Ramos (cell line): Measurements from ENCODE around the gene KCNJ6.

ENCODE experiments used
- in situ Hi-C: fragments of 300-500 bp; cut with MboI; formaldehyde crosslinking; loops from one replicate; pipeline ENCODE4 v1.14.3; 2022; ENCODE audit warnings: low sequenced_read_pairs; ENCODE audit not compliant: unreplicated experiment

Gene KCNJ6

DNA sequence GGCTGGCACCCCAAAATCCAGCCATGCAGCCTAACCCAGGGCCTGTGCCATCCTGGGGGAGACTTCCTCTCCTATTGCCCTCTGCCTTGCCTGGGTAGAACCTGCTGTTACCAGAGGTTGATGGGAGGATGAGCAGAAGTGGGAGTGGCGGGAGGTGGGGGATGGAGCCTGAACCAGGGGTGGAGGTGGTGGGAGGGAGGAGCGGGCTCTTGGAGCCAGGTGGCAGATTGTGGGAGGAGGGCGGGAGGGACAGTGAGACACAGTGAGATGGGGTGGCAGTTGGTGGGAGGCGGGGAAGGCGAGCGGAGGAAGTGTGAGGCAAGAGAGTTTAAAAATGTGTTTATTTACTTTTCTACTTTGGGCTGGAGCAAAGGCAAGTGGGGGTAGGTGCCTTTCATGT is 87.3 kb downstream of the KCNJ6 start:
- in situ Hi-C loops, result no loop called here

DNA sequence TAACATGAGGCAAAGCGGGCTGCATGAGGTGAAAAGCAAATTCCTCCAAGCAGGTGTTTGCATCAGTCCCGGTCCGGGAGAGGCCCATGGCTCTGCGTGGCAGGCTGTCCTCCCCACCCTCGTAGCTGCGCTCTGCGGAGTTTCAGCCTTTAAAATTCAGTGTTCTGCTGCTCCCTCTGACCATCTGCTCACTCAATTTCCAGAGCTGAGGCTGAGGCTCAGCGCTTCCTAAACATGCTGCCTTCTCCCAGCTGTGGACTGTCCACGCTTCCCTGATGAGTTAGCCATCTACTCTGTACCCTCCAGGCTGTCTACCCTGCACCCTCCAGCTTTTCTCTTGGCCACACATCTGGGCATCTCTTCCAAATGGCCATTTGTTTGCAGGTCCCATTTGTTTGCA is 87.7 kb downstream of the KCNJ6 start:
- in situ Hi-C loops, result no loop called here

GRCh38 chr21:37827913-37828312 is 88.3 kb downstream of the KCNJ6 start:
- in situ Hi-C loops, result no loop called here

GRCh38 chr21:37821786-37822450 is 94.3 kb downstream of the KCNJ6 start:
- in situ Hi-C loops, result no loop called here

DNA sequence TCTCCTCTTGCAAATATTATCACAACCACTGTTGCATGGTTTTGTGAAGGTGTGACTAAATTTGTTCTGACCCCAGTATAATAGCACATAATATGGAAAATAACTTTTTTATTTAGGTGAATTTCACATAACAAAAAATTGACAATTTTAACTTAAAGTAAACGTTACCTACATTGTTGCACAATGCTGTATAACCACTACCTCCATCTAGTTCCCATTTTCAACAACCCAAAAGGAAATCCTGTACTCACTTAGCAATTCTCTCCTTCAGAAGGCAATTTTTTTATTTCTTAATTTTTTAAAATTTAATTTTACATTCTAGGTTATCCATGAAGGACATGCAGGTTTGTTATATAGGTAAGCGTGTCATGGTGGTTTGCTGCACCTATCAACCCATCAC is 95.2 kb downstream of the KCNJ6 start:
- in situ Hi-C loops, result no loop called here

DNA sequence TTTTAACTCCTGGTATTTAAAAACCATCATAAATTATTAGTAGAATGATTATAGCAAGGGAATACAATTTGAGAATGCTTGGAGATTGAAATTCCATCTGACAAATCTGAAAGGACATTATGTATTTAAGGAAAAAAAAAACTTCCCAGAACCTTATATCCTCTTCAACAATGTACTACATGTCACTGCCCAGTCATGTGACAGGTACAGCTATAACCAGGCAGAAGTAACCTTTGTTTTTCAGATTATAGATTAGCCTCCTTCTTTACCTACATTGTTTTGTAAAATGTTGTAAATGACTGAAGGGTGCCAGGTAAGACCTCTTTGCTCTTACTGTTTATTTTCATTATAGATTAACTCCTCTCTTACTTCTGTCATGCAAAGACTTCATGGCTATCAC is 96.9 kb downstream of the KCNJ6 start:
- in situ Hi-C loops, result no loop called here

DNA sequence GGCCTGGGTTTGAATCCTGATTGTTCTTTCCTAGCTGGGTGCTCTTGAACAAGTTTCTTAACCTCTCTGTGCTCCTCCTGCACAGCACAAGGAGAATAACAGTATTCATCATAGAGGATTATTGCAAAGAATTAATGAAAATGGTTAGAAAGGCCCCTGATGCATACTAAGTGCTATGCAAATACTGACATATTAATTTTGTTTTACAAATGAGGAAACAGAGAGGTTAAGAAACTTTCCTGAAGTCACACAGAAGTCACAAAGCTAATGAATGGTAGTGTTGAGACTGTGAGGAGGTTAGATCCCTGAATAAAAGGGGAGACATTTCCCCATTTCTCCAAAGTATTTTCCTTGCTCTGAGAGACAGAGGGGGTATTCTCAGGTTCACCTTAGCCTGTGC is 99.0 kb downstream of the KCNJ6 start:
- in situ Hi-C loops, result no loop called here

- in situ Hi-C loops, result no loop called here
Observed at GRCh38 chr21:37815893-37816292, 100.4 kb downstream of the KCNJ6 start.

GRCh38 chr21:37811711-37812110 is 104.5 kb downstream of the KCNJ6 start:
- in situ Hi-C loops, result no loop called here

GRCh38 chr21:37808261-37808660 is 108.0 kb downstream of the KCNJ6 start:
- in situ Hi-C loops, result no loop called here

DNA sequence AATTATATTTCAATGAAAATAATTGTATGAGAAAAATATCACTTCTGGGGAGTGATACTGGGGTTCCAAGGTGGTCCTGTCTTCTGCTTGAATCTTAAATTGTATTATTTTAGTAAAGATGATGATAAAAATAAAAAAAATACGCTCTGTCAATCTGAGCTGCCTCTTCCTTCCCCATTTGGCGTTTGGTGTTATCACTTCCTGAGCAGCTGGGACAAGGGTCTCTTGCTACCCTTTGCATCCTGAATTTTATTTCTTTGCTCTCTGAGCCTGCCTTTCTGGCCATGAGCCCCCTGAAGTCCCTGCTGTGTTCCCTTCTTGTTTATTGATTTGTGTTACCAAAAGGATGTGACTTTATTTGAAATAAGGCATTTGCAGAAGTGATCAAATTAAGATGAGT is 111.0 kb downstream of the KCNJ6 start:
- in situ Hi-C loops, result no loop called here

DNA sequence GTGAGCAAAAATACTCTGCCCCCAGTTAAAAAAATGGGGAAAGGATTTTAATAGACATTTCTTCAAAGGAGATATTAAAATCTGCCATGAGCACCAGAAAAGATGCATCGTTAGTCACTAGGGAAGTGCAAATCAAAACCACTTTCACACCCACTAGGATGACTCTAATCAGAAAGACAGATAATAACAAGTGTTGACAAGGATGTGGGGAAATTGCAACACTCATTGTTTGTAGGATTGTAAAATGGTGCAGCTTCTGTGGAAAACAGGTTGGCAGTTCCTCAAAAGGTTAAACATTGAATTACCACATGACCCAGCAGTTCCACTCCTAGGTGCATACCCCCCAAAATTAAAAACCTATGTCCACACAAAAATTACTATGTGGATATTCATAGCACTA is 112.3 kb downstream of the KCNJ6 start:
- in situ Hi-C loops, result no loop called here

DNA sequence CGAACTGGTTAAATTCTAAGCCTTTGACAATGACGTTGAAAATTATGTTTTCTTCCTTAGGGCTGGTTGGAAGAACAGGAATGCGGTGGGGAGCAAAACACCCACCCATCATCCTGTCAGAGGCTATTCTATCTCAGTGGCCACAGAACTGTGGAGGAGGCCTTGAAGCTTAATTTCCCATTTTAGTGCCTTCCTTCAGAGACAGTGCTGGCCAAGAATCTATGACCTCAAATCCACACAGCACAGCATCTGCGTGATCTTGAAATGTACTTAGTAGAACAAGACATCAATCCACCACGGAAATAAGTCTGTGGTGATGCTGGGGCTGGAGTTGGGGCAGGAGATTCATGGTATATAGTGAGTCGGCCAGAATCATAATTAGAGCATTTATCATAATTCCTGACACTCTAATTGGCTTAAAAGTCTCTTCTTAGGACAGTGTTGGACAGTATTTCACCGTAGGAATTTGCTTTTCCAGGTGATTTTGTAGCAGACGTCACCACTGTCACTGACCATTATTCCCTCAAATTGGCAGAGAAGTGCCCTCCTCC is 113.1 kb downstream of the KCNJ6 start:
- in situ Hi-C loops, result no loop called here

GRCh38 chr21:37800456-37801061 is 115.7 kb downstream of the KCNJ6 start:
- in situ Hi-C loops, result no loop called here

GRCh38 chr21:37800057-37800455 is 116.2 kb downstream of the KCNJ6 start:
- in situ Hi-C loops, result no loop called here

- in situ Hi-C loops, result no loop called here
Observed at GRCh38 chr21:37799211-37800056, 116.8 kb downstream of the KCNJ6 start.

GRCh38 chr21:37797403-37797802 is 118.9 kb downstream of the KCNJ6 start:
- in situ Hi-C loops, result no loop called here

GRCh38 chr21:37796011-37796410 is 120.2 kb downstream of the KCNJ6 start:
- in situ Hi-C loops, result no loop called here

DNA sequence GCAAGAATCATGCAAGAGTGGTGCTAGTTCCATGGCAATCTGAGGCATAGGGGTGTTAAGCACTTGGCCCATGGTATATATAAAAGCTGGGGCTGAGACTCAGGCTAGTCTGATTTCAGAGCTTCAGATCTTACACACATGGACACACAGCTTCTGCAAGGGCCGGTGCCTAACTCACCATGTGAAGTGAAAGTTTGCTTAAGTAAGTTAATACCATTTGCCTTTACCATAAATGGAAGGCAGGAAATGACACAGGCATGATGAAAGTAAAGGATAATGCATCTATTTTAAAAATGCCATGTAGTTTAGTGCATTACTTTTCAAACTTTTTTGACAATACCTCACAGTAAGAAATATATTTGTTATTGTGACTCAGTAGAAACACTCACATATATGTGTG is 122.6 kb downstream of the KCNJ6 start:
- in situ Hi-C loops, result no loop called here

DNA sequence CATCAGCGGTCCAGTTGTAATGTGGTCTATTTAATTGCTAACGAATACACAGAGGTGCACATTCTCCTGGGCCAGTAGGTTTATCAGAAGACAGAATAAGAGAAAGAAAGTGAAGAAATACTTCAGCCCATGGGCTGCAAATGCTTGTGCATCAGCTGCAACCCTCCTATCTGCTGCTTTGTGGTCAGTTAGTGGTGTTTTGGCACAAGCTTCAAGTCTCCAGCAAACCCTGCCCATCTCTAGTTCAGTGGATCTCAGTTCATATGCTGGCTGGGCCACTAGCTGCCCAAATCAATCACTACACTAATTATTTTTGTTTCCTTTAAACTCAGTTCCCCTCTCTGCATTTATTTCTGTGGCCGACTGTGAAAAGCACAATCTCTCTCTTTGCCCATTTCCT is 124.2 kb downstream of the KCNJ6 start:
- in situ Hi-C loops, result no loop called here

GRCh38 chr21:37790905-37791304 is 125.4 kb downstream of the KCNJ6 start:
- in situ Hi-C loops, result no loop called here
